GM13976 (cell line): Measurements from ENCODE around the gene CLC.

ENCODE experiments used
- DNase-seq: peaks from one replicate; pipeline ENCODE4 v3.0.0; 2012; ENCODE audit warnings: low spot score
- in situ Hi-C: fragments of 300-500 bp; cut with MboI; formaldehyde crosslinking; loops from one replicate; pipeline ENCODE4 v1.12.0; 2022; ENCODE audit warnings: low sequenced_read_pairs, mixed read lengths, inconsistent platforms; ENCODE audit not compliant: unreplicated experiment
- TF ChIP-seq, protein P1 (sequence below): IDR thresholded peaks from 2 replicates; pipeline ENCODE4 v1.5.1; 2012; ENCODE audit warnings: borderline replicate concordance, mild to moderate bottlenecking; ENCODE audit not compliant: insufficient read depth; ENCODE audit errors: extremely low read depth, missing control alignments, control extremely low read depth

Gene CLC

DNA sequence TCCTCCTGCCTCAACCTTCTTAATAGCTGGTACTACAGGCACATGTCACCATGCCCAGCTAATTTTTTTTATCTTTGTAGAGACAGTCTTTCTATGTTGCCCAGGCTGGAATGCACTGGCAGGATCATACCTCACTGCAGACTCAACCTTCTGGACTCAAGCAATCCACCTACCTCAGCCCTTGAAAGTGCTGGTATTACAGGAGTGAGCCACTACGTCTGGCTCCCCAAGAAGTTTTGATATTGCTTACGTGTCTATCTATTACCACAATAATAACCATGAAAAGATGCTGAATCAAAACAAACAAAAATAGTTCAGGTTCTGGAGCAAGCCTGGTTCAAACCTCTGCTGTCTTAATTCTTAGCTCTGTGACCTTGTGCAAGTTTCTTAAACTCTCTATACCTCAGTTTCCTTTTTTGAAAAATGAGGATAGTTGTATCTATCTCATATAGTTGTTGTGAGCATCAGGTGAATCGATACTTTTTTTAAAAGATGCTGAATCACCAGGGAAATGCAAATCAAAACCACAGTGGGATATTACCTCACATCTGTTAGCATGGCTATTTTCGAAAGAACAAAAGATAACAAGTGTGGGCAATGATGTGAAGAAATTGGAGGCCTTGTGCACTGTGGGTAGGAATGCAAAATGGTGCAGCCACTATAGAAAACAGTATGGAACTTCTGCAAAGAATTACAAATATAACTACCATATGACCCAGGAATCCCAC, 21.8 kb upstream of the CLC start:
- in situ Hi-C loops: loop anchor here (5.0 kb wide), 1 partner anchor 77 kb away; no protein-coding TSS in a partner anchor
- no peak for DNase-seq
- TF ChIP-seq, protein P1, sequence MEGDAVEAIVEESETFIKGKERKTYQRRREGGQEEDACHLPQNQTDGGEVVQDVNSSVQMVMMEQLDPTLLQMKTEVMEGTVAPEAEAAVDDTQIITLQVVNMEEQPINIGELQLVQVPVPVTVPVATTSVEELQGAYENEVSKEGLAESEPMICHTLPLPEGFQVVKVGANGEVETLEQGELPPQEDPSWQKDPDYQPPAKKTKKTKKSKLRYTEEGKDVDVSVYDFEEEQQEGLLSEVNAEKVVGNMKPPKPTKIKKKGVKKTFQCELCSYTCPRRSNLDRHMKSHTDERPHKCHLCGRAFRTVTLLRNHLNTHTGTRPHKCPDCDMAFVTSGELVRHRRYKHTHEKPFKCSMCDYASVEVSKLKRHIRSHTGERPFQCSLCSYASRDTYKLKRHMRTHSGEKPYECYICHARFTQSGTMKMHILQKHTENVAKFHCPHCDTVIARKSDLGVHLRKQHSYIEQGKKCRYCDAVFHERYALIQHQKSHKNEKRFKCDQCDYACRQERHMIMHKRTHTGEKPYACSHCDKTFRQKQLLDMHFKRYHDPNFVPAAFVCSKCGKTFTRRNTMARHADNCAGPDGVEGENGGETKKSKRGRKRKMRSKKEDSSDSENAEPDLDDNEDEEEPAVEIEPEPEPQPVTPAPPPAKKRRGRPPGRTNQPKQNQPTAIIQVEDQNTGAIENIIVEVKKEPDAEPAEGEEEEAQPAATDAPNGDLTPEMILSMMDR: no peak

DNA sequence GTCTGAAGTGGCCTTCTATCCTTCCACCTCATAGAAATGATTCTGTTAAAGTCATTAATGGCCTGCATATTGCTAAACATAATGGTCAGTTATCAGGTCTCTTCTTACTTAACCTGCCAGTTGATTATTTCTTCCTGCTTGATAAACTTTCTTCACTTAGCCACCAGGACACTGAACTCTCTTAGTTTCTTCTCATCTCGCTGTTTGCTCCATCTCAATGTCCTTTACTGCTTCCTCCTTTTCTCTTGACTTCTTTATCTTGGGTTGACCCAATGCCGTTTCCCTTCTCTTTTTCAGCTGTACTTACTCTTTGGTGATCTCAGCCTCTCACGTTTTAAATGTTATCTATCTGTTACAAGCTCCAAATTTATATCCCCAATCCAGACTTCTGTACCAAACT, 17.1 kb upstream of the CLC start:
- in situ Hi-C loops: loop anchor here (5.0 kb wide), 1 partner anchor 73 kb away; no protein-coding TSS in a partner anchor
- no peak for DNase-seq
- TF ChIP-seq, protein P1: no peak

DNA sequence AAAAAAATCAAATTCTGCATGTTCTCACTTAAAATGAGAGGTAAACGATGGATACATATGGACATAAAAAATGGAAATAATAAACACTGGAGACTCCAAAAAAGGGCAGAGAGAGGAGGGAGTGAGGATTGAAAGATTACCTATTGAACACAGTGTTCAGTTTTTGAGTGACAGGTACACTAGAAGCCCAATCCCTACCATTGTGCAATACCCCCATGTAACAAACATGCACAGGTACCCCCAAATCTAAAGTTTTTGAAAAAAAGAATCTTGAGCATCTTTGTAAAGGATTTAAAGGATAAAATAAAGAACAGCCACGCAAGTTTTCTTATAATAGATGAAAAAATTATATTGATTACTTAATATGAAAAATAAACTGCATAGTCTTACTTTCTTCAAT, 16.7 kb upstream of the CLC start:
- TF ChIP-seq, protein P1: no peak
- no peak for DNase-seq
- in situ Hi-C loops: no loop called here

DNA sequence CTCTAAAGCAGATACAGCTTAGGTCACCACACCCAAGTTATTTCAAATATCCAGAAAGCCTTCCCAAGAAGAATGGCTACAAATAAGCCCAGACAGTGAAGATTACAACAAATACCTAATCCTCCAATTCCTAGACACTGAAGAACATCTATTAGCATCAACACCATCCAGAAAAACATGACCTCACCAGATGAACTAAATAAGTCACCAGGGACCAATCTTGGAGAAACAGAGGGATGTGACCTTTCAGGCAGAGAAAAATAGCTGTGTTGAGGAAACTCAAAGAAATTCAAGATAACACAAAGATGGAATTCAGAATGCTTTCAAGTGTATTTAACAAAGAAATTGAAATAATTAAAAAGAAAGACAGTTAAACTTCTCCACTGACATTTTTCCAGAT, 15.0 kb upstream of the CLC start:
- in situ Hi-C loops: no loop called here
- TF ChIP-seq, protein P1: no peak
- DNase-seq: no peak

DNA sequence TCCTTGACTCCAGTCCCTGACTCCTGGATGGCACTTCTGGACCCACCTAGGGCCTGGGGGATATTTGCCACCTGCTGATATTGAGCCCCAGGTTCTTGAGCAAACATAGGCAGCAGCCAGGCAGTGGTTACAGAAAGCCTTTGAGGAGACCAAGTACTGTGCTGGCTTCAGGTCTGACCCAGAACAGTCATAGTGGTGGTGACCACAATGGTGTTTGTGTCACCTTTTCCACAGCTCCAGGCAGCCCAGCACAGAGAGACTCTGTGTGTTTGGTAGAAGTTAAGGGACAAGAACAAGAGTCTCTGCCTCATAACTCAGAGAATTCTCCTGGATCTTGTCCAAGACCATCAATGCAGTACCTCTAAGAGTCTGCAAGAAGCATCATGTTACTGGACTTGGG, 14.6 kb upstream of the CLC start:
- DNase-seq: no peak
- in situ Hi-C loops: no loop called here
- TF ChIP-seq, protein P1: no peak

DNA sequence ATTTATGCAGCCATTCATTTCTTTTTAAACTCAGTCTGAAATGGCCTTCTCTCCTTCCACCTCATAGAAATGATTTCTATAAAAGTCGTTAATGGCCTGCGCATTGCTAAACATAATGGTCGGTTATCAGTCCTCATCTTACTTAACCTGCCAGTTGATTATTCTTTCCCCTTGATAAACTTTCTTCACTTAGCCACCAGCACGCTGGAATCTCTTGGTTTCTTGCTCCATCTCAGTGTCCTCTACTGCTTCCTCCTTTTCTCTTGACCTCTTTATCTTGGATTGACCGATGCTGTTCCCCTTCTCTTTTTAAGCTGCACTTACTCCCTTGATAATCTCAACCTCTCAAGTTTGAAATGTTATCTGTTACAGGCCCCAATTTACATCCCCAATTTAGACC, 12.2 kb upstream of the CLC start:
- TF ChIP-seq, protein P1: no peak
- in situ Hi-C loops: no loop called here
- DNase-seq: no peak
